Activated T-helper 2 cell treated with anti-CD3 and anti-CD28 coated beads, Interferon-gamma antibody, Interleukin-2, Interleukin-4, amounts not matched to agents 10 μg/mL and 5 μg/mL and 100 μg/mL, durations not matched to agents 14 hours and 24 hours and 36 hours (primary cell): ENCODE results near the gene HDAC1. TPM values are rescaled to one million over a fixed set of nuclear protein-coding genes. Genes with fewer than 3 reads are reported as not detected.
A peak's percentile ranks its signal among the peaks of the same experiment; 100 is the strongest.

ENCODE experiments used
- DNase-seq: peaks from one replicate; pipeline ENCODE4 v3.0.0; 2021; ENCODE audit warnings: low spot score
- H3K27ac Mint-ChIP-seq: one replicate; pipeline ENCODE4 v1.8.0; 2021; ENCODE audit warnings: mixed read lengths
- H3K27me3 Mint-ChIP-seq: one replicate; pipeline ENCODE4 v1.8.0; 2021; ENCODE audit warnings: low read depth, mixed read lengths
- H3K36me3 Mint-ChIP-seq: one replicate; pipeline ENCODE4 v1.8.0; 2021; ENCODE audit warnings: low read depth, mixed read lengths
- H3K4me1 Mint-ChIP-seq: one replicate; pipeline ENCODE4 v1.8.0; 2021; ENCODE audit warnings: low read depth, mixed read lengths
- H3K4me3 Mint-ChIP-seq: one replicate; pipeline ENCODE4 v1.8.0; 2021; ENCODE audit warnings: low read depth, mild to moderate bottlenecking, moderate library complexity, mixed read lengths
- H3K9me3 Mint-ChIP-seq: one replicate; pipeline ENCODE4 v1.8.0; 2021; ENCODE audit warnings: mixed read lengths
- intact Hi-C: fragments of 100-400 bp; cut with micrococcal nuclease; formaldehyde crosslinking; loops from one replicate; pipeline ENCODE4 v1.15.1; 2023
- total RNA-seq: library from RNA; stranded (reverse); gene quantifications from 2 replicates; pipeline ENCODE4 v1.2.3, GENCODE V29; 2022

Gene HDAC1
- total RNA-seq, 1 donor from 2014 or later, result 179 TPM

GRCh38 chr1:32361674-32362473, 70.0 kb downstream of the HDAC1 start:
- Mint-ChIP-seq H3K9me3 (no peaks in the 10 kb centered on the region), H3K27me3 (peaks cover 8% of the 10 kb centered on the region), H3K36me3 (peaks cover 34% of the 10 kb centered on the region), H3K27ac (no peak overlapping the region), H3K4me3 (no peak overlapping the region), H3K4me1 (peaks cover 18% of the 10 kb centered on the region)
- intact Hi-C loops, result no loop called here
- DNase-seq, result no peak

GRCh38 chr1:32362474-32363313, 70.8 kb downstream of the HDAC1 start, which contains the start of the genes FAM229A and TSSK3:
FAM229A (minus strand) TSS chr1:32362485; CDS start chr1:32362091, 394 bp downstream.
TSSK3 (plus strand) TSS chr1:32362539; CDS start chr1:32362702, 163 bp downstream.
- Mint-ChIP-seq H3K4me3 (no peak within 1 kb of the TSS), H3K27me3 (peaks cover 8% of the 10 kb centered on the region), H3K36me3 (peaks cover 40% of the 10 kb centered on the region), H3K4me1 (peaks cover 18% of the 10 kb centered on the region), H3K9me3 (no peaks in the 10 kb centered on the region), H3K27ac (no peak within 1 kb of the TSS)
- intact Hi-C loops, result no loop called here
- no peak for DNase-seq

- H3K36me3 Mint-ChIP-seq, result peaks cover 50% of the 10 kb centered on the region
- intact Hi-C loops, result no loop called here
- peaks cover 8% of the 10 kb centered on the region for H3K27me3 Mint-ChIP-seq
- H3K4me1 Mint-ChIP-seq, result peaks cover 18% of the 10 kb centered on the region
- no peak for DNase-seq
- H3K9me3 Mint-ChIP-seq, result no peaks in the 10 kb centered on the region
- H3K27ac Mint-ChIP-seq, result no peak overlapping the region
- no peak overlapping the region for H3K4me3 Mint-ChIP-seq
Measured at GRCh38 chr1:32363713-32364112, 71.8 kb downstream of the HDAC1 start.

- Mint-ChIP-seq H3K4me1 (peaks cover 12% of the 10 kb centered on the region), H3K4me3 (no peak overlapping the region), H3K36me3 (peaks cover 57% of the 10 kb centered on the region), H3K9me3 (no peaks in the 10 kb centered on the region), H3K27me3 (peaks cover 8% of the 10 kb centered on the region), H3K27ac (no peak overlapping the region)
- DNase-seq, result no peak
- intact Hi-C loops, result no loop called here
Measured at GRCh38 chr1:32364836-32365235, 73.0 kb downstream of the HDAC1 start.

- no peak for DNase-seq
- no peak overlapping the region for H3K4me3 Mint-ChIP-seq
- H3K27me3 Mint-ChIP-seq, result peaks cover 8% of the 10 kb centered on the region
- peaks cover 57% of the 10 kb centered on the region for H3K36me3 Mint-ChIP-seq
- peaks cover 9% of the 10 kb centered on the region for H3K4me1 Mint-ChIP-seq
- H3K27ac Mint-ChIP-seq, result no peak overlapping the region
- intact Hi-C loops, result no loop called here
- no peaks in the 10 kb centered on the region for H3K9me3 Mint-ChIP-seq
Measured at GRCh38 chr1:32365445-32365844, 73.6 kb downstream of the HDAC1 start.

GRCh38 chr1:32367912-32368635, 76.2 kb downstream of the HDAC1 start:
- intact Hi-C loops, result no loop called here
- no peak overlapping the region for H3K27ac Mint-ChIP-seq
- peaks cover 51% of the 10 kb centered on the region for H3K36me3 Mint-ChIP-seq
- no peak for DNase-seq
- H3K27me3 Mint-ChIP-seq, result no peaks in the 10 kb centered on the region
- H3K4me1 Mint-ChIP-seq, result peaks cover 17% of the 10 kb centered on the region
- H3K9me3 Mint-ChIP-seq, result no peaks in the 10 kb centered on the region
- no peak overlapping the region for H3K4me3 Mint-ChIP-seq

GRCh38 chr1:32372149-32372756, 80.4 kb downstream of the HDAC1 start:
- H3K36me3 Mint-ChIP-seq, result peaks cover 49% of the 10 kb centered on the region
- H3K4me1 Mint-ChIP-seq, result peaks cover 13% of the 10 kb centered on the region
- no peaks in the 10 kb centered on the region for H3K27me3 Mint-ChIP-seq
- intact Hi-C loops, result no loop called here
- peak; percentile 57 for DNase-seq
- no peaks in the 10 kb centered on the region for H3K9me3 Mint-ChIP-seq
- peak overlapping the region; percentile 49 for H3K27ac Mint-ChIP-seq
- H3K4me3 Mint-ChIP-seq, result no peak overlapping the region

- Mint-ChIP-seq H3K27ac (no peak overlapping the region), H3K9me3 (no peaks in the 10 kb centered on the region), H3K4me1 (peaks cover 13% of the 10 kb centered on the region), H3K36me3 (peaks cover 50% of the 10 kb centered on the region), H3K27me3 (no peaks in the 10 kb centered on the region), H3K4me3 (no peak overlapping the region)
- intact Hi-C loops, result no loop called here
- no peak for DNase-seq
Measured at GRCh38 chr1:32373996-32374592, 82.2 kb downstream of the HDAC1 start.

- H3K36me3 Mint-ChIP-seq, result peaks cover 61% of the 10 kb centered on the region
- no peak for DNase-seq
- H3K27me3 Mint-ChIP-seq, result no peaks in the 10 kb centered on the region
- H3K4me3 Mint-ChIP-seq, result no peak overlapping the region
- H3K27ac Mint-ChIP-seq, result no peak overlapping the region
- H3K4me1 Mint-ChIP-seq, result peaks cover 13% of the 10 kb centered on the region
- intact Hi-C loops, result no loop called here
- no peaks in the 10 kb centered on the region for H3K9me3 Mint-ChIP-seq
Measured at GRCh38 chr1:32376199-32376598, 84.3 kb downstream of the HDAC1 start.

- intact Hi-C loops, result no loop called here
- peaks cover 1% of the 10 kb centered on the region for H3K4me1 Mint-ChIP-seq
- H3K27ac Mint-ChIP-seq, result no peak overlapping the region
- H3K4me3 Mint-ChIP-seq, result no peak overlapping the region
- peaks cover 56% of the 10 kb centered on the region for H3K36me3 Mint-ChIP-seq
- no peak for DNase-seq
- no peaks in the 10 kb centered on the region for H3K27me3 Mint-ChIP-seq
- H3K9me3 Mint-ChIP-seq, result no peaks in the 10 kb centered on the region
Measured at GRCh38 chr1:32377541-32378220, 85.8 kb downstream of the HDAC1 start.

GRCh38 chr1:32380057-32380456, 88.2 kb downstream of the HDAC1 start:
- intact Hi-C loops, result no loop called here
- Mint-ChIP-seq H3K4me3 (no peak overlapping the region), H3K9me3 (no peaks in the 10 kb centered on the region), H3K27ac (no peak overlapping the region), H3K36me3 (peaks cover 59% of the 10 kb centered on the region), H3K4me1 (no peaks in the 10 kb centered on the region), H3K27me3 (no peaks in the 10 kb centered on the region)
- no peak for DNase-seq
